ENCODE results near the gene CHD1L. TPM values are rescaled to one million over a fixed set of nuclear protein-coding genes. Genes with fewer than 3 reads are reported as not detected.
A peak's percentile ranks its signal among the peaks of the same experiment; 100 is the strongest.

The CHD1L gene
- total and polyA plus RNA-seq, 2 of the 13 experiments (the other 11 are each of a cell fraction or from before 2014, with no cell fraction given) = 74.3 to 111 TPM

- TF ChIP-seq SNAI1 (CRISPR knock-in tag; IDR thresholded peaks at IDR 0.05; ENCODE audit: borderline replicate concordance) (no peak), KIAA2018 (CRISPR knock-in tag; IDR thresholded peaks at IDR 0.05; ENCODE audit: borderline replicate concordance) (peak; percentile 32; the same call in 1 of the 2 replicates), ZNF768 (CRISPR knock-in tag; IDR thresholded peaks at IDR 0.05) (peak; percentile 71), SOX5 (CRISPR knock-in tag; IDR thresholded peaks at IDR 0.05; ENCODE audit: borderline replicate concordance) (peak; percentile 58; the same call in 1 of the 2 replicates), TRIM24 (CRISPR knock-in tag; IDR thresholded peaks at IDR 0.05) (no peak), ZNF672 (CRISPR knock-in tag; IDR thresholded peaks at IDR 0.05) (no peak), RELA (CRISPR knock-in tag; IDR thresholded peaks at IDR 0.05) (peak; percentile 43; the same call in 1 of the 2 replicates), NPAS2 (CRISPR knock-in tag; IDR thresholded peaks at IDR 0.05; ENCODE audit: borderline replicate concordance) (no peak), ZNF20 (CRISPR knock-in tag; IDR thresholded peaks at IDR 0.05) (no peak), ZNF512B (CRISPR knock-in tag; IDR thresholded peaks at IDR 0.05; ENCODE audit: borderline replicate concordance) (no peak), ISL2 (CRISPR knock-in tag; IDR thresholded peaks at IDR 0.05) (peak; percentile 80), ZNF709 (CRISPR knock-in tag; IDR thresholded peaks at IDR 0.05) (peak; percentile 91), ATM (IDR thresholded peaks at IDR 0.05; ENCODE audit: borderline replicate concordance) (no peak), TEAD2 (CRISPR knock-in tag; IDR thresholded peaks at IDR 0.05) (no peak), ZBTB33 (CRISPR knock-in tag; IDR thresholded peaks at IDR 0.05) (no peak; the same call in 1 of the 2 replicates), CBX2 (IDR thresholded peaks at IDR 0.05; ENCODE audit: low read depth, low read length) (no peak), CBX2 (CRISPR knock-in tag; IDR thresholded peaks at IDR 0.05; ENCODE audit: low read depth) (no peak)
Observed at GRCh38 chr1:147242449-147243227, at the start of gene CHD1L (continued).
